DOHH2 (cell line): ENCODE data around the gene CLPX.
"Not testable (repeated sequence)": the region's sequence is repeated elsewhere in the genome, so short reads cannot be mapped to it uniquely, and the experiment has no call there.

Experiments
- H3F3A ChIP-seq: fragments of 200-600 bp; sonication (generic), shearing (Covaris generic); 2 replicates; pipeline ENCODE4 v1.6.0; 2016; ENCODE audit warnings: antibody characterized with exemption, mild to moderate bottlenecking; ENCODE audit not compliant: control insufficient read depth, insufficient read depth
- H3K27ac ChIP-seq: fragments of 200-600 bp; sonication (generic); 2 replicates; pipeline ENCODE4 v1.5.1; 2014; ENCODE audit warnings: low read depth, mild to moderate bottlenecking, low read length, moderate library complexity
- H3K27me3 ChIP-seq: fragments of 200-600 bp; sonication (generic); 2 replicates; pipeline ENCODE4 v1.6.1; 2014; ENCODE audit warnings: mild to moderate bottlenecking, low read length, mixed read lengths; ENCODE audit not compliant: control insufficient read depth
- H3K36me3 ChIP-seq: fragments of 200-600 bp; sonication (generic); 2 replicates; pipeline ENCODE4 v1.6.1; 2014; ENCODE audit warnings: mild to moderate bottlenecking, low read length, moderate library complexity, mixed read lengths; ENCODE audit not compliant: control insufficient read depth
- H3K4me1 ChIP-seq: fragments of 200-600 bp; sonication (generic); 2 replicates; pipeline ENCODE4 v1.6.1; 2014; ENCODE audit warnings: mild to moderate bottlenecking, low read length, mixed read lengths; ENCODE audit not compliant: control insufficient read depth
- H3K4me2 ChIP-seq: fragments of 200-600 bp; sonication (generic); 2 replicates; pipeline ENCODE4 v1.6.0; 2014; ENCODE audit warnings: mild to moderate bottlenecking, low read length, moderate library complexity
- H3K4me3 ChIP-seq: fragments of 200-600 bp; sonication (generic); 2 replicates; pipeline ENCODE4 v1.5.1; 2014; ENCODE audit warnings: mild to moderate bottlenecking, low read length, mixed read lengths
- H3K79me2 ChIP-seq: fragments of 200-600 bp; sonication (generic); 2 replicates; pipeline ENCODE4 v1.6.1; 2014; ENCODE audit warnings: mild to moderate bottlenecking, low read length, mixed read lengths; ENCODE audit not compliant: control insufficient read depth
- H3K9me2 ChIP-seq: fragments of 200-600 bp; sonication (generic); replicated peaks from 2 replicates; pipeline ENCODE4 v1.6.1; 2014; ENCODE audit warnings: mild to moderate bottlenecking, low read length, mixed read lengths; ENCODE audit not compliant: control insufficient read depth
- H3K9me3 ChIP-seq: fragments of 200-600 bp; sonication (generic); 2 replicates; pipeline ENCODE4 v1.6.1; 2014; ENCODE audit warnings: antibody characterized with exemption, low read length, mixed read lengths; ENCODE audit not compliant: control insufficient read depth, insufficient read depth
- H4K20me1 ChIP-seq: fragments of 200-600 bp; sonication (generic); 2 replicates; pipeline ENCODE4 v1.6.0; 2014; ENCODE audit warnings: low read depth, mild to moderate bottlenecking, antibody characterized with exemption, low read length, moderate library complexity; ENCODE audit not compliant: control insufficient read depth, insufficient read depth
- EZH2phosphoT487 ChIP-seq: fragments of 200-600 bp; sonication (generic); IDR thresholded peaks from 2 replicates; pipeline ENCODE4 v1.6.1; 2017; ENCODE audit warnings: borderline replicate concordance, mild to moderate bottlenecking, antibody characterized with exemption, low read length, moderate library complexity, mixed read lengths
- TF ChIP-seq, protein P1 (sequence below): fragments of 200-600 bp; sonication (generic); IDR thresholded peaks from one replicate; pipeline ENCODE4 v1.5.1; 2014; ENCODE audit warnings: antibody characterized with exemption, mild to moderate bottlenecking, low read depth, low read length; ENCODE audit not compliant: poor library complexity, severe bottlenecking

The CLPX gene

GRCh38 chr15:65231306-65231705 lies 46.2 kb upstream of the CLPX start:
- no peak overlapping the region for H3K27ac ChIP-seq
- no peaks in the 10 kb centered on the region for H3K36me3 ChIP-seq
- H3K9me2 ChIP-seq, result no peaks in the 10 kb centered on the region
- no peak overlapping the region for H3K4me3 ChIP-seq
- no peaks in the 10 kb centered on the region for H3K4me1 ChIP-seq
- no peaks in the 10 kb centered on the region for H3K27me3 ChIP-seq
- no peak overlapping the region for H3K4me2 ChIP-seq
- no peaks in the 10 kb centered on the region for H3K79me2 ChIP-seq
- TF ChIP-seq, protein P1, sequence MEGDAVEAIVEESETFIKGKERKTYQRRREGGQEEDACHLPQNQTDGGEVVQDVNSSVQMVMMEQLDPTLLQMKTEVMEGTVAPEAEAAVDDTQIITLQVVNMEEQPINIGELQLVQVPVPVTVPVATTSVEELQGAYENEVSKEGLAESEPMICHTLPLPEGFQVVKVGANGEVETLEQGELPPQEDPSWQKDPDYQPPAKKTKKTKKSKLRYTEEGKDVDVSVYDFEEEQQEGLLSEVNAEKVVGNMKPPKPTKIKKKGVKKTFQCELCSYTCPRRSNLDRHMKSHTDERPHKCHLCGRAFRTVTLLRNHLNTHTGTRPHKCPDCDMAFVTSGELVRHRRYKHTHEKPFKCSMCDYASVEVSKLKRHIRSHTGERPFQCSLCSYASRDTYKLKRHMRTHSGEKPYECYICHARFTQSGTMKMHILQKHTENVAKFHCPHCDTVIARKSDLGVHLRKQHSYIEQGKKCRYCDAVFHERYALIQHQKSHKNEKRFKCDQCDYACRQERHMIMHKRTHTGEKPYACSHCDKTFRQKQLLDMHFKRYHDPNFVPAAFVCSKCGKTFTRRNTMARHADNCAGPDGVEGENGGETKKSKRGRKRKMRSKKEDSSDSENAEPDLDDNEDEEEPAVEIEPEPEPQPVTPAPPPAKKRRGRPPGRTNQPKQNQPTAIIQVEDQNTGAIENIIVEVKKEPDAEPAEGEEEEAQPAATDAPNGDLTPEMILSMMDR, result no peak
- TF ChIP-seq EZH2phosphoT487, result no peak
- H3F3A ChIP-seq, result no peaks in the 10 kb centered on the region
- H3K9me3 ChIP-seq, result no peaks in the 10 kb centered on the region
- H4K20me1 ChIP-seq, result no peaks in the 10 kb centered on the region

DNA sequence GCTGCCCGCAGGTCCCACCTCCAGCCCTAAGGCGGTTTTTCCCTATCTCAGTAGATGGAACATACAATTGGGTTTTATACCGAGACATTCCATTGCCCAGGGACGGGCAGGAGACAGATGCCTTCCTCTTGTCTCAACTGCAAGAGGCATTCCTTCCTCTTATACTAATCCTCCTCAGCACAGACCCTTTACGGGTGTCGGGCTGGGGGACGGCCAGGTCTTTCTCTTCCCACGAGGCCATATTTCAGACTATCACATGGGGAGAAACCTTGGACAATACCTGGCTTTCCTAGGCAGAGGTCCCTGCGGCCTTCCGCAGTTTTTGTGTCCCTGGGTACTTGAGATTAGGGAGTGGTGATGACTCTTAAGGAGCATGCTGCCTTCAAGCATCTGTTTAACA lies 41.8 kb upstream of the CLPX start:
- not testable (repeated sequence) for H3K9me2 ChIP-seq, H3K4me1 ChIP-seq, H3K27me3 ChIP-seq, H3F3A ChIP-seq, H4K20me1 ChIP-seq, H3K79me2 ChIP-seq, H3K4me3 ChIP-seq, H3K4me2 ChIP-seq, H3K9me3 ChIP-seq, H3K27ac ChIP-seq, H3K36me3 ChIP-seq

- no peaks in the 10 kb centered on the region for H3K36me3 ChIP-seq
- H3K4me1 ChIP-seq, result no peaks in the 10 kb centered on the region
- H3K4me3 ChIP-seq, result no peak overlapping the region
- TF ChIP-seq EZH2phosphoT487, result no peak
- TF ChIP-seq, protein P1, result no peak
- no peaks in the 10 kb centered on the region for H3K79me2 ChIP-seq
- no peaks in the 10 kb centered on the region for H4K20me1 ChIP-seq
- H3K4me2 ChIP-seq, result no peak overlapping the region
- H3K27ac ChIP-seq, result no peak overlapping the region
- no peaks in the 10 kb centered on the region for H3K9me3 ChIP-seq
- H3K9me2 ChIP-seq, result no peaks in the 10 kb centered on the region
- H3F3A ChIP-seq, result no peaks in the 10 kb centered on the region
- 0 out of 2 replicates have a peak, but pooled peaks cover 4% of the 10 kb centered on the region for H3K27me3 ChIP-seq
These were observed 41.1 kb upstream of the CLPX start for GRCh38 chr15:65226221-65226620.

- no peaks in the 10 kb centered on the region for H3K4me1 ChIP-seq
- H3K27ac ChIP-seq, result no peak overlapping the region
- no peaks in the 10 kb centered on the region for H3K36me3 ChIP-seq
- no peaks in the 10 kb centered on the region for H4K20me1 ChIP-seq
- H3K9me2 ChIP-seq, result no peaks in the 10 kb centered on the region
- no peak overlapping the region for H3K4me2 ChIP-seq
- H3K9me3 ChIP-seq, result no peaks in the 10 kb centered on the region
- H3K27me3 ChIP-seq, result 0 out of 2 replicates have a peak, but pooled peaks cover 4% of the 10 kb centered on the region
- no peak overlapping the region for H3K4me3 ChIP-seq
- H3F3A ChIP-seq, result no peaks in the 10 kb centered on the region
- no peaks in the 10 kb centered on the region for H3K79me2 ChIP-seq
- TF ChIP-seq, protein P1, result no peak
- TF ChIP-seq EZH2phosphoT487, result no peak
These were observed 38.9 kb upstream of the CLPX start for GRCh38 chr15:65223996-65224395.
